Pericardium fibroblast (primary cell): ENCODE measurements around the gene TPBG. TPM values are rescaled to one million over a fixed set of nuclear protein-coding genes. Genes with fewer than 3 reads are reported as not detected.

ENCODE experiments used
- total RNA-seq: library from RNA; depleted of rRNA; stranded (reverse); fragments of >200 nt; gene quantifications from 2 replicates; pipeline ENCODE4 v1.2.3, GENCODE V29; 2015

Gene TPBG, protein sequence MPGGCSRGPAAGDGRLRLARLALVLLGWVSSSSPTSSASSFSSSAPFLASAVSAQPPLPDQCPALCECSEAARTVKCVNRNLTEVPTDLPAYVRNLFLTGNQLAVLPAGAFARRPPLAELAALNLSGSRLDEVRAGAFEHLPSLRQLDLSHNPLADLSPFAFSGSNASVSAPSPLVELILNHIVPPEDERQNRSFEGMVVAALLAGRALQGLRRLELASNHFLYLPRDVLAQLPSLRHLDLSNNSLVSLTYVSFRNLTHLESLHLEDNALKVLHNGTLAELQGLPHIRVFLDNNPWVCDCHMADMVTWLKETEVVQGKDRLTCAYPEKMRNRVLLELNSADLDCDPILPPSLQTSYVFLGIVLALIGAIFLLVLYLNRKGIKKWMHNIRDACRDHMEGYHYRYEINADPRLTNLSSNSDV
- 55.1 and 76.1 TPM in 2 replicates for total RNA-seq

GRCh38 chr6:82363428-82364086 is at the start of gene TPBG:
Gene TPBG (plus strand): TSS chr6:82363817. CDS start chr6:82364962, 1,145 bp downstream.

Other genes starting within 250 kb of the TPBG start
- 21.6 and 27.8 TPM in 2 replicates for gene IBTK, start 116.1 kb upstream of the TPBG start, total RNA-seq